ENCODE results near the gene NAA20.

DNA sequence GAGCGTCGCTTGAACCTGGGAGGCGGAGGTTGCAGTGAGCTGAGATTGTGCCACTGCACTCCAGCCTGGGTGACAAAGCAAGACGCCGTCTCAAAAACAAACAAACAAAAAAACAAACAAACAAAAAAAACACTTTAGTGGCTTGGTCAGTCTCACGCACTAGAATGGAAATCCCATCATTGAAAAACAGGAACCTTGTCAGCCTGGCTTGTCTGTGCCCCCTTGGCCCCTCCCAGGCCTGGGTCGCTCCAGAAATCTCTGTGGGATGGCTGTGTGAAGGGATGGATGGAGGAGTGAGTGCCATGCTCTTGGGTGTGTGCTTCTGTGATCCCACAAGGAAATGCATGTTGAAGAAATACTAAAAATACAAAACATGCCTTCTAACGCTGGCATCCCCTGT is 20.9 kb upstream of the NAA20 start:
- TF ChIP-seq FOXP2 (optimal IDR thresholded peaks at IDR 0.05; ENCODE audit: control extremely low read depth, extremely low read length, insufficient read depth) (no peak), EZH2 (IDR thresholded peaks at IDR 0.05) (no peak), POLR2AphosphoS5 (IDR thresholded peaks at IDR 0.05; ENCODE audit: borderline replicate concordance, low read depth, low read length) (no peak)
